Sigmoid colon (tissue), 4 donors: ENCODE measurements around the gene GBP5.

Experiments used
- EP300 ChIP-seq, 4 donors: sonication (generic); formaldehyde crosslinking; IDR thresholded peaks; one replicate each; pipeline ENCODE4 v1.6.1; 2017; ENCODE audit warnings: antibody characterized with exemption in 4 of 4
- POLR2A ChIP-seq, 2 donors: fragments of 450-650 bp; IDR thresholded peaks; one replicate each; pipeline ENCODE4 v1.6.1; 2016; ENCODE audit warnings: antibody characterized with exemption in 2 of 2, mild to moderate bottlenecking in 2 of 2, moderate library complexity in 2 of 2
- POLR2AphosphoS5 ChIP-seq, 4 donors: sonication (generic); formaldehyde crosslinking; IDR thresholded peaks; one replicate each; pipeline ENCODE4 v1.6.1; 2017; ENCODE audit warnings: antibody characterized with exemption in 4 of 4
- TF ChIP-seq, protein P1 (sequence below), 4 experiments: fragments of 450-650 bp in 3 of 4; fragments of 200-600 bp in 1 of 4; IDR thresholded peaks; one replicate each; pipeline ENCODE4 v1.5.1; 2016 to 2019; ENCODE audit warnings: antibody characterized with exemption in 4 of 4, mild to moderate bottlenecking in 3 of 4, moderate library complexity in 2 of 4

DNA sequence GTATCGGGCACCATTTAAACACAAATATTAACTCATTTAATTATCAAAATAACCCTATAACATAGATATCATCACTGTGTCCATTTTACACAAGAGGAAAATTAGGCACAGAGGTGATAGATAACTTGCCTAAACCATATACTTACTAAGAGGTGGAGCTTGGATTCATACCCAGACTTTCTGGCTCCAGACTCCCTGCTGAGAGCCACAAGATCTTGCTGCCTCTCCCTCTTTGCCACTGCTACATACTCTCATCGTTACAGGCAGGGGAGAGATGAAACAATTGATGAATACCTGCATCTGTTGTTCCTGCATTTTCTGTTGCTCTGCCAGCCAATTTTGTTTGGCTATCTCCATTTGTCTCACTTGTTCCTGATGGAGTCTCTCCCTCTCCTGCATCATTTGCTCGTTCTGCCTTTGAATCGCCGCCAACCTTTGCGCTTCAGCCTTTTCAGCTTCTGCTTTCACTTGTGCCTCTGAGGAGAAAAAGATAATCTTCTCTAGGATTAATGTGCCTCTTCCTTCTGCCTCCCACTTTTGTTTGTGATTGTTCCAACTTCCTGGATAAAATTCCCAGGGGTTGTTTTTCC lies 10.6 kb downstream of the GBP5 start:
- no peak for TF ChIP-seq POLR2A (IDR thresholded peaks at IDR 0.05)
- TF ChIP-seq EP300 (IDR thresholded peaks at IDR 0.05): no peak
- TF ChIP-seq, protein P1, sequence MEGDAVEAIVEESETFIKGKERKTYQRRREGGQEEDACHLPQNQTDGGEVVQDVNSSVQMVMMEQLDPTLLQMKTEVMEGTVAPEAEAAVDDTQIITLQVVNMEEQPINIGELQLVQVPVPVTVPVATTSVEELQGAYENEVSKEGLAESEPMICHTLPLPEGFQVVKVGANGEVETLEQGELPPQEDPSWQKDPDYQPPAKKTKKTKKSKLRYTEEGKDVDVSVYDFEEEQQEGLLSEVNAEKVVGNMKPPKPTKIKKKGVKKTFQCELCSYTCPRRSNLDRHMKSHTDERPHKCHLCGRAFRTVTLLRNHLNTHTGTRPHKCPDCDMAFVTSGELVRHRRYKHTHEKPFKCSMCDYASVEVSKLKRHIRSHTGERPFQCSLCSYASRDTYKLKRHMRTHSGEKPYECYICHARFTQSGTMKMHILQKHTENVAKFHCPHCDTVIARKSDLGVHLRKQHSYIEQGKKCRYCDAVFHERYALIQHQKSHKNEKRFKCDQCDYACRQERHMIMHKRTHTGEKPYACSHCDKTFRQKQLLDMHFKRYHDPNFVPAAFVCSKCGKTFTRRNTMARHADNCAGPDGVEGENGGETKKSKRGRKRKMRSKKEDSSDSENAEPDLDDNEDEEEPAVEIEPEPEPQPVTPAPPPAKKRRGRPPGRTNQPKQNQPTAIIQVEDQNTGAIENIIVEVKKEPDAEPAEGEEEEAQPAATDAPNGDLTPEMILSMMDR (IDR thresholded peaks at IDR 0.05): no peak
- TF ChIP-seq POLR2AphosphoS5 (IDR thresholded peaks at IDR 0.05): no peak
